BLaER1 (cell line): ENCODE data around the gene AUTS2.

ENCODE experiments used
- H3K27ac ChIP-seq: shearing (Covaris generic); formaldehyde crosslinking; 2 replicates; pipeline ENCODE4 v1.8.1; 2022
- H3K27me3 ChIP-seq: shearing (Covaris generic); formaldehyde crosslinking; 2 replicates; pipeline ENCODE4 v1.8.1; 2022
- H3K36me3 ChIP-seq: shearing (Covaris generic); formaldehyde crosslinking; 2 replicates; pipeline ENCODE4 v1.8.1; 2022
- H3K4me1 ChIP-seq: shearing (Covaris generic); formaldehyde crosslinking; 2 replicates; pipeline ENCODE4 v1.8.1; 2022
- H3K4me2 ChIP-seq: shearing (Covaris generic); formaldehyde crosslinking; 2 replicates; pipeline ENCODE4 v1.8.1; 2022
- H3K4me3 ChIP-seq: shearing (Covaris generic); formaldehyde crosslinking; 2 replicates; pipeline ENCODE4 v1.8.1; 2022
- H3K9ac ChIP-seq: shearing (Covaris generic); formaldehyde crosslinking; 2 replicates; pipeline ENCODE4 v1.8.1; 2022
- H3K9me3 ChIP-seq: shearing (Covaris generic); formaldehyde crosslinking; 2 replicates; pipeline ENCODE4 v1.8.1; 2022
- H4K20me1 ChIP-seq: shearing (Covaris generic); formaldehyde crosslinking; 2 replicates; pipeline ENCODE4 v1.8.1; 2022
- Cebpa-rat ChIP-seq: shearing (Covaris generic); IDR thresholded peaks from 2 replicates; pipeline ENCODE4 v1.8.1; 2022

Gene AUTS2

DNA sequence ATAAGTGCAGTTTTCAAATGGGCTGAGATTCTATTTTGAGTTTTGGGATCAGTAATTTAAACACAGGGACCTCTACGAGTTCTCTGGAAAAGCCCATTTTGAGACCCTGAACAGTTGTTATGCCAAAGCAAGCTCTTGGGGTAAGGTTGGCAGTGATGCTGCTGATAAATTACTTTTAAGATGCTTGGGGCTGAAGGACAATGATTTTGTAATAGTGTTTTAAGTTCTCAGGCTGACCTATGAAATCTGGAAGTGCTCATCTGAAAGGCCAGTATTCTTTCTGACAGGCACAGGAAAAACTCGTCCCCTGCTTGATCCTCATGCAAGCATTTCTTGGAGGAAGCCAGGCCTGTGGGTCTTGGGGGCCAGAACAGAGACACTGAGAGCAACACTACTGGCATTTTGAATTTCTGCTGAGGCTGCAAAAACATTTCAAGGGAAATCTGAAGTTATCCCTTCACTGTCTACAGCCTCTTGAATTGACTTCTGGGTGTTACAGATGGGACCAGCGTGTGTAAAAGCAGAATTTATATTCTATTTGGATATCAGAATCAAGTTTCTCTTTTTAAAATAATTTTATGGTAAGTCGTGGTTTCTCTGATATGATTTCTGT is 79.7 kb downstream of the AUTS2 start:
- Histone ChIP-seq H3K4me3 (no peak overlapping the region), H3K4me1 (peaks cover 48% of the 10 kb centered on the region), H3K9ac (no peak overlapping the region), H3K27me3 (no peaks in the 10 kb centered on the region), H3K27ac (no peak overlapping the region), H3K36me3 (peaks cover 4% of the 10 kb centered on the region; the same call in 1 of the 2 replicates), H3K4me2 (peak overlapping the region; percentile 11; the same call in 1 of the 2 replicates), H3K9me3 (peaks cover 2% of the 10 kb centered on the region; the same call in 1 of the 2 replicates), H4K20me1 (peaks cover 93% of the 10 kb centered on the region)
- no peak for TF ChIP-seq Cebpa-rat

DNA sequence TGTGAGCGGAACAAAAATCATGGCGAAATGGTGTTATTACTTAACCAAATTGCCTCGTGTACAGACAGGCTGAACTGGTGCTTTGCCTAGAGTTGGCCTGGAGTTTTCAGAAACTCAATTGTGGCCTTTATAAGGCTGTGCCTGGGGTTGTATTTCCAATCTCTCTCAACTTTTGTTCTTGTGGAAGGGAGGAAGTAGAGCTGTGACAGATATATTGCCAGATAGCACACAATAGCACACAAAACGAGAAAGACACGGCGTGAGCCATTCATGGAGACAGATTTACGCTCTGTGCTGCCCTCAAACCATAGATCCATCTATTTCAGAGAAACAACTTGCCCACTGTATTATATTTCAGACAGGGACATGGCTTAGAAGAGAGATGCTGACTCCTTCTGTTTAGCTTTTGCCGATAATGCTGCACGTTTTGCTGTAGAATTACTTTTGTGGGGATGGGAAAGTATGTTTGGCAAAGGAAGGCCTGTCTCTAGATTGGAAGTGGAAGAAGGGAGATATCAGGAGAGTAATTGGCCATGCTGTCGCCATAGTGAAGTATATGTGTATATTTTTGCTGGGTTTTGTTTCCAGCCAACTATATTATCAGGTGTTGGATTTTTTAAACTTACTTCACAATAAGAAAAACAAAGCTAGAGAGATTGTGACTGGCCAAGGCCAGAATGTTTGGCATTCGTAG is 80.4 kb downstream of the AUTS2 start:
- no peak overlapping the region for H3K4me2 ChIP-seq
- no peak overlapping the region for H3K27ac ChIP-seq
- peaks cover 4% of the 10 kb centered on the region; the same call in 1 of the 2 replicates for H3K36me3 ChIP-seq
- TF ChIP-seq Cebpa-rat: no peak
- peaks cover 8% of the 10 kb centered on the region; the same call in 1 of the 2 replicates for H3K9me3 ChIP-seq
- no peak overlapping the region for H3K9ac ChIP-seq
- H3K4me1 ChIP-seq: peaks cover 43% of the 10 kb centered on the region
- H4K20me1 ChIP-seq: peaks cover 93% of the 10 kb centered on the region
- H3K27me3 ChIP-seq: no peaks in the 10 kb centered on the region
- no peak overlapping the region for H3K4me3 ChIP-seq

GRCh38 chr7:69681181-69681580 is 82.9 kb downstream of the AUTS2 start:
- Histone ChIP-seq H3K27me3 (no peaks in the 10 kb centered on the region), H3K36me3 (peaks cover 4% of the 10 kb centered on the region; the same call in 1 of the 2 replicates), H4K20me1 (peaks cover 95% of the 10 kb centered on the region), H3K9ac (no peak overlapping the region), H3K4me3 (no peak overlapping the region), H3K4me2 (no peak overlapping the region), H3K27ac (no peak overlapping the region), H3K9me3 (peaks cover 8% of the 10 kb centered on the region; the same call in 1 of the 2 replicates), H3K4me1 (peaks cover 44% of the 10 kb centered on the region)
- TF ChIP-seq Cebpa-rat: no peak

- peaks cover 4% of the 10 kb centered on the region; the same call in 1 of the 2 replicates for H3K36me3 ChIP-seq
- no peaks in the 10 kb centered on the region for H3K27me3 ChIP-seq
- peaks cover 8% of the 10 kb centered on the region; the same call in 1 of the 2 replicates for H3K9me3 ChIP-seq
- peaks cover 31% of the 10 kb centered on the region for H3K4me1 ChIP-seq
- no peak for TF ChIP-seq Cebpa-rat
- no peak overlapping the region for H3K4me3 ChIP-seq
- H4K20me1 ChIP-seq: peaks cover 95% of the 10 kb centered on the region
- H3K27ac ChIP-seq: no peak overlapping the region
- no peak overlapping the region for H3K4me2 ChIP-seq
- no peak overlapping the region for H3K9ac ChIP-seq
These were observed 84.2 kb downstream of the AUTS2 start for GRCh38 chr7:69682518-69682917.

- no peak overlapping the region for H3K27ac ChIP-seq
- no peaks in the 10 kb centered on the region for H3K27me3 ChIP-seq
- no peak overlapping the region for H3K9ac ChIP-seq
- no peak for TF ChIP-seq Cebpa-rat
- no peak overlapping the region for H3K4me2 ChIP-seq
- no peak overlapping the region for H3K4me3 ChIP-seq
- H3K9me3 ChIP-seq: peaks cover 8% of the 10 kb centered on the region; the same call in 1 of the 2 replicates
- peaks cover 95% of the 10 kb centered on the region for H4K20me1 ChIP-seq
- H3K4me1 ChIP-seq: peaks cover 26% of the 10 kb centered on the region
- H3K36me3 ChIP-seq: peaks cover 4% of the 10 kb centered on the region; the same call in 1 of the 2 replicates
These were observed 84.7 kb downstream of the AUTS2 start for GRCh38 chr7:69683002-69683401.

DNA sequence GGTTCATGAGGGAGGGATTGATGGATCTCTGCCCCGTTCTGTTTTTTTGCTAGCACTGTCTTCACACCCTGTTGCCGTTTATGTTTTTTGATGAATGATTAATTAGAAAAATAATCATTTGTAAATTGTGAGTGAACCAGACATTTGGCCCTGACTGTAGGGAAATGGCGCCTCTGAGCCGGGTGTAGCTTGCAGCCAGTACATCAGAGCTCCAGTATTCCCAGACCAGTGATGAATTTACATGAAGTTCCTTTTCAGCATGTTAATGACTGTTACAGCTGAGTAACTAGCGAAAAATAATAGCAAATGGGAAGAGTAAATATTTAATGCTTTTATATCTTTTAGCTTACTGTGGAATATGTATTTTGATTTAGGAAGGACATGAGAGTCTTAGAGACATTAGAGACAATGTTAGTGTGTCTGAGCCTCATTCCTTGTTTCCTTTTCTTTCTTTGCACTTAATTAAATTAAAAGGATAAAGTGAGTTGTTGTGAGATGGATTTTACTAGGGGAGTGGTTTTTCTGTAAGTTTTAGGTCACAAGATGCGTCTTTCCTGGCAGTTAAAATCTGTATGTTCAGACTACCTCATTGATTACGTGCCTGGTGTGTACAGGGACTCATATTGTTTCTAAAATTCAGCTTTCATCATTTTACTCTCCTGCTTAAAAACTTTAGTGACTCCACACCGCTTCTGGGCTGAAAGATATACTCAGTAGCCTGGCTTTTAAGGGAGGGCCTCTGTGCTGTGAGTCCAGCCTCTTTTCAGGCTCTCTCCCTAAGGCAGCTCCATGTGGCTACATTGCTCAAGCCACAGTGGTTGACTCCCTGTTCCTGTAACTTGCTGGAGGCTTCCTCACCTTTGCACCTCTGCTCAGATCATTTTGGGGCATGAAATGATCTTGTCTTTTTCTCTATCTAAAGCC is 86.4 kb downstream of the AUTS2 start:
- no peak for TF ChIP-seq Cebpa-rat
- peak overlapping the region; percentile 41 for H3K4me2 ChIP-seq
- H3K27ac ChIP-seq: peak overlapping the region; percentile 15; the same call in 1 of the 2 replicates
- peaks cover 11% of the 10 kb centered on the region; the same call in 1 of the 2 replicates for H3K9me3 ChIP-seq
- H3K36me3 ChIP-seq: peaks cover 9% of the 10 kb centered on the region; the same call in 1 of the 2 replicates
- peaks cover 90% of the 10 kb centered on the region for H4K20me1 ChIP-seq
- no peaks in the 10 kb centered on the region for H3K27me3 ChIP-seq
- peaks cover 19% of the 10 kb centered on the region for H3K4me1 ChIP-seq
- no peak overlapping the region for H3K4me3 ChIP-seq
- H3K9ac ChIP-seq: no peak overlapping the region

DNA sequence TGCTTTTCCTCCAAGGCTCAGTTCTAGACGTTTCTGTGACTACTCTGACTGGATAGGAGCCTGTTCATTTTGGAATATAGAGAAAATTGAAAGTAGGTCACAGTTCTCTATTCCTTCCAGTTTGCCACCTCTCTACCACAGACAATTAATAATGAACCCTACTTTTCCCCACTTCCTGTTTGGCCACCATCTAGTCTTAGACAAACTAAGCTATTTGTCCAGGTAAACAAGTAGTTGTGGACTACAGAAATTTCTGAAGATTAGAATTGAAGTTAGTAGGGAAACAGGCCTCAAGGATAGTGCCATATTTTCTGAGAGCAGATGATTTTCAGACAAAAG is 87.0 kb downstream of the AUTS2 start:
- no peak overlapping the region for H3K4me3 ChIP-seq
- no peaks in the 10 kb centered on the region for H3K27me3 ChIP-seq
- H3K4me2 ChIP-seq: peak overlapping the region; percentile 41
- peaks cover 16% of the 10 kb centered on the region for H3K36me3 ChIP-seq
- H3K9me3 ChIP-seq: peaks cover 17% of the 10 kb centered on the region
- H4K20me1 ChIP-seq: peaks cover 88% of the 10 kb centered on the region
- H3K9ac ChIP-seq: no peak overlapping the region
- H3K4me1 ChIP-seq: peaks cover 19% of the 10 kb centered on the region
- peak overlapping the region; percentile 15; the same call in 1 of the 2 replicates for H3K27ac ChIP-seq
- no peak for TF ChIP-seq Cebpa-rat

DNA sequence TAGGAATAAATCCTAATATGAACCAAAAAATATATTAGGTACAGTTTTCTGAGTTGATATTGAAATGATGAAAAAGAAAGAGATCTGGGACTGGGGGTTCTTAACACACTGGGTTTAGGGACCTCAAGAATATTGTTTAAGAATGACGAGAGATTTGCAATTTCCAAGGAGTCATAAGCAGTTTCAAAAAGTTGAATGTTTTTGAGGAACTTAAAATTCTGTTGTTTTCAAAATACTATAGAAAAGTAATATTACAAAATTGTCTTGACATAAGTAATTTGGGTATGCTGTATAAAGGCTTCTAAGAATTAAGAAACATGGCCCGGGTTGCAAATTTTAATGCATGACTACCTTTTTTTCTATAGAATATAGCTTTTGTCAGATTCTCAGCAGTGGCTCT is 88.1 kb downstream of the AUTS2 start:
- TF ChIP-seq Cebpa-rat: no peak
- H3K27ac ChIP-seq: no peak overlapping the region
- H3K9me3 ChIP-seq: peaks cover 28% of the 10 kb centered on the region
- no peak overlapping the region for H3K9ac ChIP-seq
- peaks cover 24% of the 10 kb centered on the region for H3K36me3 ChIP-seq
- peaks cover 24% of the 10 kb centered on the region for H3K4me1 ChIP-seq
- H4K20me1 ChIP-seq: peaks cover 88% of the 10 kb centered on the region
- no peaks in the 10 kb centered on the region for H3K27me3 ChIP-seq
- no peak overlapping the region for H3K4me3 ChIP-seq
- no peak overlapping the region for H3K4me2 ChIP-seq

DNA sequence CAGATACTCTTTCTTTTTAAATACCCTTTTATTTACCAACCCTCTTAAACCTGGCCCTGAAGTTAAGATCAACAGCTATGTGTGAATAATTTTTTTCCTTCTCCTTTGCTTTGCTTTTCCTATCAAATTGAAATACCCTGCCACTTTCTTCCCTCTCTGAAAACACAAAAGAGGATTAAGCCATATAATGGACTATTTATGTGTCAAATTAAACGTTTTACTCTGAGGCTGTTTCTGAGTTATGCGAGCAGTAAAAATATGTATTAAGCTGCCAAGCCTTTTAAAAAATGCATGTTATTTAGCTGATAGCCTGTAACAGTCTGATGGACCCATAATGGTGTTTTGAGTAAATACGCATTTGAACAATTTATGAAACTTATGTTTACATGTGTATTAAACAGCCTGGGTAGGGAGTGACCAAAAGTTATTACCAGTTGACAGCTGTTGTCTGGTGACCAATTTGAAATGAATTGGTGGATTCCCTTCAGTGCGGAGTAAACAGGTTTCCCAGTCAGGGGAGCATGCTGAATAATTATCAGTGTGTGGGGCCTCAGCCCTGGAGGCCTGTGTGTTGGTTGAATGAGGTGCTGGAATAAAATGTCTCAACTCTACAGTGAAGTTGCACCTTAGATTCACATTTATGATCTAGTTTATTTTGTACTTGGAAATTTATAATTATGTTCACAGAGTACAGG is 89.6 kb downstream of the AUTS2 start:
- no peak overlapping the region for H3K4me3 ChIP-seq
- no peak overlapping the region for H3K9ac ChIP-seq
- H4K20me1 ChIP-seq: peaks cover 90% of the 10 kb centered on the region
- peaks cover 39% of the 10 kb centered on the region for H3K4me1 ChIP-seq
- H3K27me3 ChIP-seq: no peaks in the 10 kb centered on the region
- no peak overlapping the region for H3K27ac ChIP-seq
- no peak for TF ChIP-seq Cebpa-rat
- peaks cover 29% of the 10 kb centered on the region for H3K36me3 ChIP-seq
- H3K9me3 ChIP-seq: peaks cover 30% of the 10 kb centered on the region
- H3K4me2 ChIP-seq: no peak overlapping the region
